ENCODE data around the gene FRG2B.
"Not testable (repeated sequence)": the region's sequence is repeated elsewhere in the genome, so short reads cannot be mapped to it uniquely, and the experiment has no call there.

Gene FRG2B

GRCh38 chr10:133592716-133593115 lies 33.9 kb downstream of the FRG2B start:
- DNase-seq, result no peak

GRCh38 chr10:133590970-133591359 lies 35.6 kb downstream of the FRG2B start:
- DNase-seq, result no peak

- DNase-seq, result no peak
Observed at GRCh38 chr10:133590226-133590969, 36.2 kb downstream of the FRG2B start.

GRCh38 chr10:133577037-133577436 lies 49.6 kb downstream of the FRG2B start:
- not testable (repeated sequence) for DNase-seq

All from stimulated activated CD4-positive, alpha-beta T cell treated with anti-CD3 and anti-CD28 coated beads, Interleukin-15, amount 100 ng/mL, for 24 hours (primary cell).